Erythroblast (primary cell): ENCODE data around the gene RAMACL.

ENCODE experiments used
- GATA1 ChIP-seq: IDR thresholded peaks from 2 replicates; pipeline ENCODE4 v1.6.1; 2011; ENCODE audit warnings: low read depth, mild to moderate bottlenecking, control low read depth, low read length, moderate library complexity
- POLR2A ChIP-seq: IDR thresholded peaks from 2 replicates; pipeline ENCODE4 v1.6.1; 2011; ENCODE audit warnings: mild to moderate bottlenecking, low read length

DNA sequence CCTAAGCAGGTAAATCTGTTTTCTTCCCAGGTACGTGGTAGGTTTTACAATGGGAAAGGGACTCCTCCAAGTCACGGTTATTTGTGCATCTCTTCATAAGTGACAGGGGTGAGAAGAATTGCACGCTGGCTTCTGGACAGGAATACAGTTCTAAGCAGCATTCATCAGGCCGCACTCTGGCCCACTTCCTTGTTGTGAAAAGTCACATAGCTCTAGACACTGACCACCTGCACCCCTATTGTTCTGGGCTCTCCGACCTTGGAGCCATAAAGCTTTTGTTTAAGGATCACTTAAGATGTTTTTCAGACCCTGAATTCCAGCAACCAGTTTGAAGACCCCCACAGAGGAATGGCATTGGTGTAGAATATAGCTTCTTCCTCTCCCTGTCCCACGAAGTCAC lies 31.4 kb downstream of the RAMACL start:
- TF ChIP-seq POLR2A (no peak), GATA1 (no peak)
